Measurements from ENCODE around the gene GSDME. TPM values are rescaled to one million over a fixed set of nuclear protein-coding genes. Genes with fewer than 3 reads are reported as not detected.

The GSDME gene
- total and polyA plus RNA-seq, 3 experiments from 2014 or later, result 0.26 to 3.9 (median 3.7) TPM

DNA sequence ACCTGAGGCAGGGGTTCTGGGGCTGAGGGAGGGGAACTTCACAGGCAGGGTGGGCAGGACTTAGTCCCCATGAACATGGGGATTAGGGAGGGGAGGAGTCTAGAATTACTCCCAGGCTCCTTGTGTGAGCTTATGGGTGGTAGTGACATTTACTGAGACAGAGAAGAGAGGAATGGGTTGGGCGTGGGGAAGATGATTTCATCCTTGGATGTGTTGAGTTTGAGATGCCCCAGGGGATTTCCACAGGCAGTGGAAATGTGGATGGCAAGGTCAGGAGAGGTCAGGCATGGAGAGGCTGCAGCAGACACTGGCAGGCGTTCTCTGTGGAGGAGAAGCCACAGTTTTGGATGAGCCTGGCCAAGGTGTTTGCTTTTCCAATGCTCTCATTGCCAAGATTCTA is 26.4 kb upstream of the GSDME start:
- H3K9me3 ChIP-seq (ENCODE audit: low read length), result no peaks in the 10 kb centered on the region
- Mint-ChIP-seq H3K27ac (peak overlapping the region in 1 of 8 donors; percentile 77), H3K4me3 (no peak overlapping the region), H3K27me3 (no peaks in the 10 kb centered on the region), H3K36me3 (peaks cover 5 to 17% (median 7%) of the 10 kb centered on the region in 3 donors), H3K9me3 (no peaks in the 10 kb centered on the region), H3K4me1 (no peaks in the 10 kb centered on the region)
- CTCF ChIA-PET, result interaction anchor here (1.5 kb wide), 1 partner anchor 28 kb away, joined by 4 read pairs; no protein-coding TSS in a partner anchor
- POLR2A ChIA-PET, result no interaction called here
- DNase-seq, result no peak
- H3K4me3 ChIP-seq (ENCODE audit: low read length), result no peak overlapping the region
- H3K4me1 ChIP-seq (ENCODE audit: insufficient read depth, low read length), result no peaks in the 10 kb centered on the region
- no peaks in the 10 kb centered on the region for H3K27me3 ChIP-seq (ENCODE audit: insufficient read depth, low read length, poor library complexity, severe bottlenecking)
- no peaks in the 10 kb centered on the region for H3K36me3 ChIP-seq (ENCODE audit: insufficient read depth, low read length)
- H3K27ac ChIP-seq (ENCODE audit: low read depth, low read length), result no peak overlapping the region

DNA sequence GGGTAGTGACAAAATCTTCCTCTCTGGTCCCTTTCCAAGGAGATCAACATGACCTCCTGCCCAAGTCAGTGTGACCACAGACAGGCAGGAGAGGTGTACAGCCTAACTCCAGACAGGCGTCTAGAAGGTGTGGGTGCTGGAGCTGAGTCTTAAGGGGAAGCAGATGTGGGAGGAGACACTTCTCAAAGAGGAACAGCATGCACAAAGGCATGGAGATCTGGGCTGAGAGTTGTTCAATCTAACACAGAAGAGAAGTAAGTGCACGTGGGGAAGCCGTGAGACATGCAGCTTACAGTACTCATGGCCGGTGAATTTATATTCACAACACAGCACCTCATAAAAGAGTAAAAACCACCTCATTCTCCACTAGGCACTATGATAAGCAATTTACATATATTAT is 23.8 kb upstream of the GSDME start:
- Histone ChIP-seq H3K27ac (ENCODE audit: low read depth, low read length) (no peak overlapping the region), H3K36me3 (ENCODE audit: insufficient read depth, low read length) (no peaks in the 10 kb centered on the region), H3K9me3 (ENCODE audit: low read length) (no peaks in the 10 kb centered on the region), H3K27me3 (ENCODE audit: insufficient read depth, low read length, poor library complexity, severe bottlenecking) (no peaks in the 10 kb centered on the region), H3K4me1 (ENCODE audit: insufficient read depth, low read length) (no peaks in the 10 kb centered on the region), H3K4me3 (ENCODE audit: low read length) (no peak overlapping the region)
- no peaks in the 10 kb centered on the region for H3K4me1 Mint-ChIP-seq
- H3K4me3 Mint-ChIP-seq, result no peak overlapping the region
- H3K36me3 Mint-ChIP-seq, result peaks cover 5 to 17% (median 7%) of the 10 kb centered on the region in 3 donors
- POLR2A ChIA-PET, result no interaction called here
- CTCF ChIA-PET, result no interaction called here
- no peak overlapping the region for H3K27ac Mint-ChIP-seq
- no peak for DNase-seq
- H3K9me3 Mint-ChIP-seq, result no peaks in the 10 kb centered on the region
- H3K27me3 Mint-ChIP-seq, result no peaks in the 10 kb centered on the region

DNA sequence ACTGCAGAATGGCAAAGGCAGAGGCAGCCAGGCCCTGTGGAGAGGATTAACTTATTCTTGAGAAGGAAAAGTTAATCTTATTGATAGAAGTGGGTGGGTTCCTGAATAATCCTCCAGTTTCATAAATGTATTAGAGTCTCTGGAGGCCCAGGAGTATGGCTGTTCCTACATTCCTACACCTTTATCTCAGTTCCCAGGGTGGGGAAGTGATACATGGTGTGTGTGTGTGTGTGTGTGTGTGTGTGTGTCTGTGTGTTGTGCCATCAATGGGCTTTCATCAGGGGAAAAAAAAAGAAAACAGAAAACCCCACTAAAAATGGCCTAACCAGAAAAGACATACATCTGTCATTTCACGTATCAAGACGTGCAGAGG is 22.0 kb upstream of the GSDME start:
- POLR2A ChIA-PET, result no interaction called here
- H3K27ac ChIP-seq (ENCODE audit: low read depth, low read length), result no peak overlapping the region
- no peak for DNase-seq
- Mint-ChIP-seq H3K9me3 (no peaks in the 10 kb centered on the region), H3K27me3 (no peaks in the 10 kb centered on the region), H3K27ac (no peak overlapping the region), H3K4me1 (no peaks in the 10 kb centered on the region), H3K36me3 (peaks cover 5 to 17% (median 6%) of the 10 kb centered on the region in 3 donors), H3K4me3 (no peak overlapping the region)
- CTCF ChIA-PET, result no interaction called here
- H3K27me3 ChIP-seq (ENCODE audit: insufficient read depth, low read length, poor library complexity, severe bottlenecking), result no peaks in the 10 kb centered on the region
- H3K4me3 ChIP-seq (ENCODE audit: low read length), result no peak overlapping the region
- no peaks in the 10 kb centered on the region for H3K4me1 ChIP-seq (ENCODE audit: insufficient read depth, low read length)
- H3K36me3 ChIP-seq (ENCODE audit: insufficient read depth, low read length), result no peaks in the 10 kb centered on the region
- no peaks in the 10 kb centered on the region for H3K9me3 ChIP-seq (ENCODE audit: low read length)

- ChIA-PET POLR2A (no interaction called here), CTCF (no interaction called here)
- Histone ChIP-seq H3K27ac (ENCODE audit: low read depth, low read length) (peak overlapping the region; percentile 16), H3K4me1 (ENCODE audit: insufficient read depth, low read length) (no peaks in the 10 kb centered on the region), H3K36me3 (ENCODE audit: insufficient read depth, low read length) (no peaks in the 10 kb centered on the region), H3K27me3 (ENCODE audit: insufficient read depth, low read length, poor library complexity, severe bottlenecking) (no peaks in the 10 kb centered on the region), H3K9me3 (ENCODE audit: low read length) (no peaks in the 10 kb centered on the region), H3K4me3 (ENCODE audit: low read length) (no peak overlapping the region)
- H3K36me3 Mint-ChIP-seq, result peaks cover 3 to 12% (median 4%) of the 10 kb centered on the region in 3 donors
- H3K27ac Mint-ChIP-seq, result no peak overlapping the region
- no peak for DNase-seq
- H3K4me1 Mint-ChIP-seq, result no peaks in the 10 kb centered on the region
- no peaks in the 10 kb centered on the region for H3K27me3 Mint-ChIP-seq
- H3K9me3 Mint-ChIP-seq, result no peaks in the 10 kb centered on the region
- H3K4me3 Mint-ChIP-seq, result no peak overlapping the region
These were observed 21.4 kb upstream of the GSDME start for GRCh38 chr7:24778543-24779282.

DNA sequence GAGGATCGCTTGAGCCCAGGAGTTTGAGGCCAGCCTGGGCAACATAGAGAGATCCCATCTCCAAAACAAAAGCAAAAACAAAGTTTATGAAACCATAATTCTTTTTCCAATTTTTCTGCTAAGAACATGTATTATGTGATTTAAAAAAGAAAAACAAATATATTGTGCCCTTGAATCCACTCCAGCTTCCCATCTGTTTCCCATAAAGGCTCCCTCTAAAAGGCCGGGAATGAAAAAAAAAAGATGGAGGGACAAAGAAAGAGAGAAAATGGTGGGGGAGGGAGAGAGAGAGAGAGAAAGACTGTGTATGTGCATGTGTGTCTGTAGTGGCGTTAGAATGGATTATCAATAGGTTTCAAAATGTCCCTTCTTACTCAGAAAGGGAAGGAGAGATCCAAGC is 20.5 kb upstream of the GSDME start:
- Histone ChIP-seq H3K4me3 (ENCODE audit: low read length) (no peak overlapping the region), H3K27me3 (ENCODE audit: insufficient read depth, low read length, poor library complexity, severe bottlenecking) (no peaks in the 10 kb centered on the region), H3K4me1 (ENCODE audit: insufficient read depth, low read length) (no peaks in the 10 kb centered on the region), H3K9me3 (ENCODE audit: low read length) (no peaks in the 10 kb centered on the region), H3K27ac (ENCODE audit: low read depth, low read length) (no peak overlapping the region), H3K36me3 (ENCODE audit: insufficient read depth, low read length) (no peaks in the 10 kb centered on the region)
- Mint-ChIP-seq H3K4me1 (no peaks in the 10 kb centered on the region), H3K27me3 (no peaks in the 10 kb centered on the region), H3K36me3 (peaks cover 0 to 3% (median 2%) of the 10 kb centered on the region in 3 donors), H3K27ac (no peak overlapping the region), H3K4me3 (no peak overlapping the region), H3K9me3 (no peaks in the 10 kb centered on the region)
- no peak for DNase-seq
- ChIA-PET POLR2A (no interaction called here), CTCF (no interaction called here)

- H3K27me3 Mint-ChIP-seq, result peaks cover 5 to 14% of the 10 kb centered on the region in 2 donors
- CTCF ChIA-PET, result no interaction called here
These were observed 16.4 kb upstream of the GSDME start for GRCh38 chr7:24773646-24774045.

GRCh38 chr7:24769851-24770250 is 12.6 kb upstream of the GSDME start:
- H3K4me1 ChIP-seq (ENCODE audit: insufficient read depth, low read length), result no peaks in the 10 kb centered on the region
- Mint-ChIP-seq H3K4me1 (no peaks in the 10 kb centered on the region), H3K4me3 (no peak overlapping the region), H3K9me3 (peaks cover 4 to 15% (median 7%) of the 10 kb centered on the region in 5 donors), H3K27me3 (peaks cover 10 to 38% of the 10 kb centered on the region in 2 donors), H3K36me3 (peaks cover 0 to 34% (median 1%) of the 10 kb centered on the region in 3 donors), H3K27ac (no peak overlapping the region)
- ChIA-PET POLR2A (no interaction called here), CTCF (no interaction called here)
- no peak for DNase-seq
- H3K27me3 ChIP-seq (ENCODE audit: insufficient read depth, low read length, poor library complexity, severe bottlenecking), result peaks cover 4% of the 10 kb centered on the region
- no peaks in the 10 kb centered on the region for H3K36me3 ChIP-seq (ENCODE audit: insufficient read depth, low read length)
- no peaks in the 10 kb centered on the region for H3K9me3 ChIP-seq (ENCODE audit: low read length)
- no peak overlapping the region for H3K27ac ChIP-seq (ENCODE audit: low read depth, low read length)
- H3K4me3 ChIP-seq (ENCODE audit: low read length), result no peak overlapping the region

More at GRCh38 chr7:24773646-24774045, 16.4 kb upstream of the GSDME start:
- no peaks in the 10 kb centered on the region for H3K9me3 ChIP-seq (ENCODE audit: low read length)
- peak overlapping the region in 1 of 8 donors; percentile 32 for H3K27ac Mint-ChIP-seq
- H3K36me3 ChIP-seq (ENCODE audit: insufficient read depth, low read length), result no peaks in the 10 kb centered on the region
- no peak for DNase-seq
- H3K9me3 Mint-ChIP-seq, result peaks cover 4 to 15% (median 5%) of the 10 kb centered on the region in 5 donors
- no peaks in the 10 kb centered on the region for H3K4me1 ChIP-seq (ENCODE audit: insufficient read depth, low read length)
- peaks cover 0 to 30% (median 1%) of the 10 kb centered on the region in 3 donors for H3K36me3 Mint-ChIP-seq
- POLR2A ChIA-PET, result no interaction called here
- no peaks in the 10 kb centered on the region for H3K4me1 Mint-ChIP-seq
- H3K27me3 ChIP-seq (ENCODE audit: insufficient read depth, low read length, poor library complexity, severe bottlenecking), result no peaks in the 10 kb centered on the region
- H3K27ac ChIP-seq (ENCODE audit: low read depth, low read length), result no peak overlapping the region
- H3K4me3 ChIP-seq (ENCODE audit: low read length), result no peak overlapping the region
- no peak overlapping the region for H3K4me3 Mint-ChIP-seq

- Histone ChIP-seq H3K4me3 (ENCODE audit: low read length) (no peak overlapping the region), H3K36me3 (ENCODE audit: insufficient read depth, low read length) (no peaks in the 10 kb centered on the region), H3K9me3 (ENCODE audit: low read length) (no peaks in the 10 kb centered on the region), H3K4me1 (ENCODE audit: insufficient read depth, low read length) (no peaks in the 10 kb centered on the region), H3K27ac (ENCODE audit: low read depth, low read length) (no peak overlapping the region), H3K27me3 (ENCODE audit: insufficient read depth, low read length, poor library complexity, severe bottlenecking) (peaks cover 4% of the 10 kb centered on the region)
- H3K27me3 Mint-ChIP-seq, result peaks cover 10 to 43% of the 10 kb centered on the region in 2 donors
- no peak for DNase-seq
- peaks cover 0 to 34% (median 1%) of the 10 kb centered on the region in 3 donors for H3K36me3 Mint-ChIP-seq
- no peak overlapping the region for H3K4me3 Mint-ChIP-seq
- peak overlapping the region in 1 of 8 donors; percentile 56 for H3K27ac Mint-ChIP-seq
- POLR2A ChIA-PET, result no interaction called here
- no peaks in the 10 kb centered on the region for H3K4me1 Mint-ChIP-seq
- CTCF ChIA-PET, result no interaction called here
- peaks cover 4 to 15% (median 7%) of the 10 kb centered on the region in 5 donors for H3K9me3 Mint-ChIP-seq
These were observed 12.0 kb upstream of the GSDME start for GRCh38 chr7:24769014-24769830.
